Dermis blood vessel endothelial cell (primary cell): ENCODE data around the gene CNGA4. TPM values are rescaled to one million over a fixed set of nuclear protein-coding genes. Genes with fewer than 3 reads are reported as not detected.
"Not testable (repeated sequence)": the region's sequence is repeated elsewhere in the genome, so short reads cannot be mapped to it uniquely, and the experiment has no call there.

Experiments
- DNase-seq: peaks from one replicate; pipeline ENCODE4 v3.0.0; 2010
- total RNA-seq: library from RNA; depleted of rRNA; stranded (reverse); fragments of >200 nt; gene quantifications from 2 replicates; pipeline ENCODE4 v1.2.3, GENCODE V29; 2014

Gene CNGA4
- total RNA-seq, 1 donor from 2014 or later: not detected

GRCh38 chr11:6269994-6270393 lies 31.1 kb downstream of the CNGA4 start:
- DNase-seq: peak; percentile 5

DNA sequence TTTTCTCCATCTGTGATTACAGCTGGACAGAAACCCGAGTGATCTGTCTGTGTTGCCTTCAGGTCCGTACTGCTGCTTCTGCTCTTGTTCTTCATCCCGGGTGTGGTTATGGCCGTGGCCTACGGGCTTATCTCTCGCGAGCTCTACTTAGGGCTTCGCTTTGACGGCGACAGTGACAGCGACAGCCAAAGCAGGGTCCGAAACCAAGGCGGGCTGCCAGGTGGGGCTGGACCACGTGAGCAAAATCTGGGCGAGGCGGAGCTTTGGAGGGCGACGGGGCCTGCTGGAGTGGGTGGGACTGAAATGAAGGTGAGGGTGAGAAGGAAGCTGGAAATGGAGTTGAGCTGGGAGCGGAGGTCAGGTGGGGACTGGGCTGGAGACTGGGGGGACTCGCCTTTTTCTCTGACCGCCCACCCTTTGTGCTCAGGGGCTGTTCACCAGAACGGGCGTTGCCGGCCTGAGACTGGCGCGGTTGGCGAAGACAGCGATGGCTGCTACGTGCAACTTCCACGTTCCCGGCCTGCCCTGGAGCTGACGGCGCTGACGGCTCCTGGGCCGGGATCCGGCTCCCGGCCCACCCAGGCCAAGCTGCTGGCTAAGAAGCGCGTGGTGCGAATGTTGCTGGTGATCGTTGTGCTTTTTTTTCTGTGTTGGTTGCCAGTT lies 31.8 kb downstream of the CNGA4 start:
- DNase-seq: no peak

- no peak for DNase-seq
These were observed 32.7 kb downstream of the CNGA4 start for GRCh38 chr11:6271598-6271997.

DNA sequence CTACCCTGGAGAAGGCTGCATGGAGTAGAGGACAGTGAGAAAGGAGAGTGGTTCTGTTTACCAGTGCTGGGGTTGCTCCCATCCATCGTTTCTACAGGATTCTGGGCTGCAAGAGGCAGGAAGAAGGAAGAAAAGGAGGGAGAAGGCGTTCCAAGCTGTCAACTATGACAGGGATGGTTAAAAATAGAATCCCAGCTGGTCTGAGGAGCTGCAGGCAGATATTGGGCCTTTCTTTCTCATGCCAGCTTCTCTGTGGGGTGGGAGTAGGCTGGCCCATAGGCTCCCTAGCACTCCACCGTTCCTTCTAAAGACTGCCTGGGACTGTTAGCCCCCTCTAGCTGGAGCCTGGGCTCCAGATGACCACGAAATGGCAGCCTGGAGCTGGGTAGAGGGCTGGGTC lies 34.3 kb downstream of the CNGA4 start:
- DNase-seq: no peak

DNA sequence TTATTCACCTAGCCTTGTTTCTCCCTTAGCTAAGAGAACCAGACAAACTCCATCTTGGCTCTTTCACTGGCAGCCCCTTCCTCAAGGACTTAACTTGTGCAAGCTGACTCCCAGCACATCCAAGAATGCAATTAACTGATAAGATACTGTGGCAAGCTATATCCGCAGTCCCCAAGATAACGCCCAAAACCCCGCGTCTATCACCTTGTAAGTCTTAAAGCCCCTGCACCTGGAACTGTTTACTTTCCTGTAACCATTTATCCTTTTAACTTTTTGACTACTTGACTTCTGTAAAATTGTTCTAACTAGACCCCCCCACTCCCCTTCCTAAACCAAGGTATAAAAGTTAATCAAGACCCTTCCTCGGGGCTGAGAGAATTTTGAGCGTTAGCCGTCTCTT lies 41.9 kb downstream of the CNGA4 start:
- not testable (repeated sequence) for DNase-seq

DNA sequence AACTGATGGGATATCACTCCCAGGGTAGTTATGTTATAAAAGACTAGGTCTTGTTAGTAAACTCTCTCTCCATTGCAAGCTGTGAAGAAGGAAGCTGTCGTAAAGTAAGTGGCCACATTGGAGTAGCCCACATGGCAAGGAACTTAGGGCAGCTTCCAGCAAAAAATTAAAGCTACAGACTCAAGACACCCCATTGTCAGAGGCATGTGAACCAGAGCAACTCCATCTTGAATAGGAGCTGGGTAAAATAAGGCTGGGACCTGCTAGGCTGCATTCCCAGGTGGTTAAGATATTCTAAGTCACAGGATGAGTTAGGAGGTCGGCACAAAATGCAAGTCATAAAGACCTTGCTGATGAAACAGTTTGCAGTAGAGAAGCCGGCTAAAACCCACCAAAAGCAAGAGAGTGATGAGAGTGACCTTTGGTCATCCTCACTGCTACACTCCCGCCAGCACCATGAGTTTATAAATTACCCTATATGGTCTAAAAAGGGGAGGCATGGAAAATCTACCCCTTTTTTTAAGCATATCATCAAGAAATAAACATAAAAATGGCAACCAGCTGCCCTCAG lies 44.6 kb downstream of the CNGA4 start:
- no peak for DNase-seq

- no peak for DNase-seq
These were observed 45.4 kb downstream of the CNGA4 start for GRCh38 chr11:6284250-6284649.

DNA sequence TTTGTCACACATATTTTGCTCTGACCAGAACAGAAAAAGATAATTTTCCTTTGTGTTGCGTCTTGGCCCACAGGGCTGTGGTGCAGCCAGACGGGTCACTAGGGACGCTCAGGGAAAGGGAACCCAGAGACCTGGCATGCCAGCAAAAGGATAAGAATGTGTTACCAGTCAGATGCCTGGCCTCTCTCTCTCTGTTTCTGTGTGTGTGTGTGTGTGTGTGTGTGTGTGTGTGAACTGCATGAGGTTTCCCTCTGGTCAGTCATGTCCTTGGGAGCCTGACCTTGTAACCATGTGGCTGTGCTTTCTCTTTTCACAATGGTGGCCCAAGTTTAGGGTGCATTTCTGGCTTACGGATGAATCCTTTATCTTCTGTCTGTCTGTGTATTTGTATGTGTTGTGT lies 46.1 kb downstream of the CNGA4 start:
- DNase-seq: no peak

Other genes with a start within 250 kb of the CNGA4 start
- gene OR56A4, start 232.1 kb upstream of the CNGA4 start, total RNA-seq: not detected in 2 replicates
- gene OR56A1, start 208.3 kb upstream of the CNGA4 start, total RNA-seq: 0.14 TPM in 1 of 2 replicates, not detected in the other
- not detected in 2 replicates for gene OR56B4, start 131.4 kb upstream of the CNGA4 start, total RNA-seq
- gene OR52B2, start 68.8 kb upstream of the CNGA4 start, total RNA-seq: 0.09 TPM in 1 of 2 replicates, not detected in the other
- gene OR52W1, start 39.9 kb upstream of the CNGA4 start, total RNA-seq: not detected in 2 replicates
- not detected in 2 replicates for gene C11orf42, start 33.5 kb upstream of the CNGA4 start, total RNA-seq
- 9.5 and 15.1 TPM in 2 replicates for gene FHIP1B, start 4.5 kb upstream of the CNGA4 start, total RNA-seq
- gene CCKBR, start 20.7 kb downstream of the CNGA4 start, total RNA-seq: not detected in 2 replicates
- 201 and 220 TPM in 2 replicates for gene CAVIN3, start 81.4 kb downstream of the CNGA4 start, total RNA-seq
- gene SMPD1, start 151.4 kb downstream of the CNGA4 start, total RNA-seq: 25.2 and 27.6 TPM in 2 replicates
- gene APBB1, start 180.0 kb downstream of the CNGA4 start, total RNA-seq: 43.9 and 52.9 TPM in 2 replicates
- gene HPX, start 201.9 kb downstream of the CNGA4 start, total RNA-seq: 0.19 and 0.51 TPM in 2 replicates
- gene TRIM3, start 234.9 kb downstream of the CNGA4 start, total RNA-seq: 18.4 and 19.8 TPM in 2 replicates
- 46.6 and 47.0 TPM in 2 replicates for gene ARFIP2, start 242.2 kb downstream of the CNGA4 start, total RNA-seq
- 26.4 and 32.5 TPM in 2 replicates for gene TIMM10B, start 242.4 kb downstream of the CNGA4 start, total RNA-seq